HG03060 (cell line): Measurements from ENCODE around the gene GGT1.
"Not testable (repeated sequence)": the region's sequence is repeated elsewhere in the genome, so short reads cannot be mapped to it uniquely, and the experiment has no call there.

ENCODE experiments used
- ATAC-seq: cut with Tn5 transposase; IDR thresholded peaks from one replicate; pipeline ENCODE4 v1.9.1; 2021; ENCODE audit warnings: low read depth, moderate number of reproducible peaks; ENCODE audit not compliant: unreplicated experiment

The GGT1 gene

GRCh38 chr22:24583221-24584165 lies 19.5 kb upstream of the GGT1 start:
- no peak for ATAC-seq

GRCh38 chr22:24584166-24584790 lies 18.7 kb upstream of the GGT1 start:
- no peak for ATAC-seq

GRCh38 chr22:24584871-24585411 lies 18.1 kb upstream of the GGT1 start:
- ATAC-seq: no peak

GRCh38 chr22:24585461-24585860 lies 17.5 kb upstream of the GGT1 start:
- ATAC-seq: no peak

GRCh38 chr22:24585927-24586546 lies 17.0 kb upstream of the GGT1 start:
- ATAC-seq: no peak

GRCh38 chr22:24587251-24587650 lies 15.7 kb upstream of the GGT1 start:
- no peak for ATAC-seq

- ATAC-seq: no peak
Observed at GRCh38 chr22:24587948-24588347, 15.0 kb upstream of the GGT1 start.

GRCh38 chr22:24588381-24588756 lies 14.6 kb upstream of the GGT1 start:
- no peak for ATAC-seq

GRCh38 chr22:24588757-24589481 lies 14.1 kb upstream of the GGT1 start:
- ATAC-seq: no peak

GRCh38 chr22:24589518-24590030 lies 13.4 kb upstream of the GGT1 start:
- ATAC-seq: no peak

GRCh38 chr22:24590596-24591173 lies 12.3 kb upstream of the GGT1 start:
- no peak for ATAC-seq

GRCh38 chr22:24591286-24591830 lies 11.6 kb upstream of the GGT1 start:
- no peak for ATAC-seq

GRCh38 chr22:24592058-24592850 lies 10.7 kb upstream of the GGT1 start:
- no peak for ATAC-seq

GRCh38 chr22:24592851-24593558 lies 10.0 kb upstream of the GGT1 start, which contains the start of gene LRRC75B:
Gene LRRC75B (minus strand): TSS chr22:24593073. CDS start chr22:24593039, 34 bp downstream.
- no peak for ATAC-seq

- ATAC-seq: not testable (repeated sequence)
Observed at GRCh38 chr22:24593559-24593835, 9.5 kb upstream of the GGT1 start.

- ATAC-seq: no peak
Observed at GRCh38 chr22:24593836-24594568, 9.0 kb upstream of the GGT1 start.

GRCh38 chr22:24594569-24595120 lies 8.3 kb upstream of the GGT1 start:
- no peak for ATAC-seq
